ENCODE measurements around the gene HPCA.

DNA sequence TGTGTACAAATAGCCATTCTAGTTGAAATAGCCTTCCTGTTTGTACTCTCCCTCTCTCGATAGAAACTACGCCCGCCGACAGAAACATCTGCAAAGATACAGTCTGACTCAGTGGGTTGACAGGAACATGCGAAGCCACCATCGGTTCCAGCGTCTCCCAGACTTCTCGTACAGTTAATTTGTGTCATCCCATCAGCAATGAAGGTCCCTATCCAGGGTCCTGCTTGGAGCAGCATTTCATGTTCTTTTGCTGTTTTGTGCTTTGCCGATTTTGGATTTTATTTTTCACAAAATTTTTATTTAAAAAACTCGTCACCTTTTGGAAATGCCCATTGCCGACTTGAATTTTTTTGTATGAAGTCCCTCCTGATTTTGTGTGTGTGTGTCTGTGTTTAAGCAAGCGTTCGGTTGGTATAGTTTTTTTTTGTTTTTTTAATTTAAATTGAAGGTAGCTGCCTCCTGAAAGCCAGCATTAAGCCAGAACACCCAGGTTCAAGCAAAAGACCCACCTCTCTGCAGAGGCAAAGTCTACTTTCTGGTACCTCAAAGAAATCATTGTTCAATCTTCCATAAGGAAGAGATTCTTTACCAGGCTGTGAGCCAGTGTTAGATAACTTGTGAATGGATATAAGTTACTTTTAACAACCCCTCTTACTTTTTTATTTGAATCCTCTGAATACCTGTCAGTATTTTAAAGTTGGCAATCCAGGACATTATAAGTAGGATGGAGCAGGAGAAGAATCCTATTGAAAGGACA lies 30.3 kb upstream of the HPCA start:
- TF ChIP-seq, protein P1, sequence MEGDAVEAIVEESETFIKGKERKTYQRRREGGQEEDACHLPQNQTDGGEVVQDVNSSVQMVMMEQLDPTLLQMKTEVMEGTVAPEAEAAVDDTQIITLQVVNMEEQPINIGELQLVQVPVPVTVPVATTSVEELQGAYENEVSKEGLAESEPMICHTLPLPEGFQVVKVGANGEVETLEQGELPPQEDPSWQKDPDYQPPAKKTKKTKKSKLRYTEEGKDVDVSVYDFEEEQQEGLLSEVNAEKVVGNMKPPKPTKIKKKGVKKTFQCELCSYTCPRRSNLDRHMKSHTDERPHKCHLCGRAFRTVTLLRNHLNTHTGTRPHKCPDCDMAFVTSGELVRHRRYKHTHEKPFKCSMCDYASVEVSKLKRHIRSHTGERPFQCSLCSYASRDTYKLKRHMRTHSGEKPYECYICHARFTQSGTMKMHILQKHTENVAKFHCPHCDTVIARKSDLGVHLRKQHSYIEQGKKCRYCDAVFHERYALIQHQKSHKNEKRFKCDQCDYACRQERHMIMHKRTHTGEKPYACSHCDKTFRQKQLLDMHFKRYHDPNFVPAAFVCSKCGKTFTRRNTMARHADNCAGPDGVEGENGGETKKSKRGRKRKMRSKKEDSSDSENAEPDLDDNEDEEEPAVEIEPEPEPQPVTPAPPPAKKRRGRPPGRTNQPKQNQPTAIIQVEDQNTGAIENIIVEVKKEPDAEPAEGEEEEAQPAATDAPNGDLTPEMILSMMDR (conservative IDR thresholded peaks at IDR 0.05 in 1 of 2, IDR thresholded peaks at IDR 0.05 in 1 of 2; ENCODE audit: low read depth in 1 of 2, low read length in 2 of 2) = no peak
- no peak for TF ChIP-seq EZH2 (IDR thresholded peaks at IDR 0.05; ENCODE audit: low read length, missing control alignments)
